Midbrain (tissue), 1 donor: ENCODE results near the gene PDXP.
"Not testable (repeated sequence)": the region's sequence is repeated elsewhere in the genome, so short reads cannot be mapped to it uniquely, and the experiment has no call there.

ENCODE experiments used
- DNase-seq: peaks from one replicate; lab custom pipeline; 2025; lab: John Stamatoyannopoulos, UW

The PDXP gene, protein sequence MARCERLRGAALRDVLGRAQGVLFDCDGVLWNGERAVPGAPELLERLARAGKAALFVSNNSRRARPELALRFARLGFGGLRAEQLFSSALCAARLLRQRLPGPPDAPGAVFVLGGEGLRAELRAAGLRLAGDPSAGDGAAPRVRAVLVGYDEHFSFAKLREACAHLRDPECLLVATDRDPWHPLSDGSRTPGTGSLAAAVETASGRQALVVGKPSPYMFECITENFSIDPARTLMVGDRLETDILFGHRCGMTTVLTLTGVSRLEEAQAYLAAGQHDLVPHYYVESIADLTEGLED

DNA sequence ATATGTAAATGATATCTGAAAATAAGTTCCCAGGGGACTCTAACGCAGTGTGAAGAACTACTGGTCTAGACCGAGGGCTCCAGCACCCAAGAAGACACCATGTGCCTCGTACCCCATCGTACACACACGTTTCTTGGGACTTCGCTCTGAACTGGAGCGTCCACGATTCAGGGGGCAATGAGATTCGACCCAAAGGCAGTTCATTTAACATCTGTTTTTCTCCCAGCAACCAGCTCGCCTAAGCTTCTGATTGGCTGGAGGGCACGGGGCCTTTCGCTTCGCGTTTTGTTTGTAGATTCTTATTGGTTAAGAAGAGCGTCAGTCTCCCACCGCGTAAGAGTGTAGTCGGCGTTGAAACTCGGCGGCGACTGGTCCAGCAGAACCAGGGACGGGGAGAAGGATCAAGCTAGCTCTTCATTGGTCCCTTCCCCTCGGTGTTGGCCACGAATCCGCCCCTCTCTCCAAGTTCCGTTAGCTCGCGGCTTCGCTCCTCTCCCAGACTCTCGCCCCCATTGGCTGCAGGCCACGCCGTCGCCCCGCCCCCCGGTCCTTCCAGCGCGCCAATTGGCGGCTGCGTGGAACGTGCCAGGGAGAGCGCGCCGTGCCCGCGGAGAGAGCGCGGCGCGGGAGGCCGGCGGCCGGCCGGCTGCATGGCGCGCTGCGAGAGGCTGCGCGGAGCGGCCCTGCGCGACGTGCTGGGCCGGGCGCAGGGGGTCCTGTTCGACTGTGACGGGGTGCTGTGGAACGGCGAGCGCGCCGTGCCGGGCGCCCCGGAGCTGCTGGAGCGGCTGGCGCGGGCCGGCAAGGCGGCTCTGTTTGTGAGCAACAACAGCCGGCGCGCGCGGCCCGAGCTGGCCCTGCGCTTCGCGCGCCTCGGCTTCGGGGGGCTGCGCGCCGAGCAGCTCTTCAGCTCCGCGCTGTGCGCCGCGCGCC, at the start of gene PDXP:
TSS of gene PDXP (plus strand) at position 591 of the 933 bp plus-strand sequence. CDS start at position 651, 60 bp downstream.
- peak; percentile 99 for DNase-seq

DNA sequence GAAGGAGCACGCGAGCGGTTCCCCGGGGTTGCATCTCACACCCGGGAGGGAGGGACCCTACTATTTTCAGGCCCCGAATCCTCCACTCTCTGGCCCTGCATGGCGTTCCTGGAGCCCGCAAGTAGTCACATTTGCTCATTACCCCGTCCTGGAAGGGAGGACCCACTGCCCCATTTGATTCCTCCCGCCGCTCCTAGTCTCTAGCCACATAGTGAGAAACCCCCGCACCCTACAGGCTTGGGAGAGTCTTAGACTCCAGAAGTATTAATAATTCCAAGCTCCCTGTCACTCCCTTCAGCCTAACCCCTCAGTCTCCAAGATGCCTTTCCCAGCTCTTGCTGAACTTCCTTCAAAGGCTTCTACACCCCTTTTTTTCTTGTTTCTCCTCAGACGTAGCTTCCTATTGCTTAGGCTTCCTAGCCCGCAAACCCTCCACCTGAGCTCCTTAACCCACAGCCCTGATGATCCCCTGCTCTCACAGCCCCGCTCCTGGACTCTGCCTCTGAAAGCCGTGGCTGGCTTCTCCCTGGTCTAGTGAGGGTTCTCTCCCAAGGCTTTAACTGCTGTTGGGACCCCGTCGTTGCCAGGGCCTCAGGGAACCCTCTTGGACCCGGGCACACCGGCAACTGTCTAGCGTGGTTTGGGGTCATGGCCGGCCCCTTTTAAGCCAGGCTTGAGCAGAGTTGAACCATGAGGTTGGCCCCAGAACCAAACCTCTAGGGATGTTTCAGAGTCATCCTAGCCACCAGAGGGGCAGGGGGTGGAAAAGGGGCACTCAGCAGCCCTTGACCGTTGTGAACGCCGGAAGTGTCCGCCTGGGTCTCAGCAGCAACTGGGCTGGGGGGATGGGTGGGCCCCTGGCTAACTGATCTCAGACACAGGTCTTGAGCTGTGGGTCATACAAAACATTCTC, 49.0 kb upstream of the PDXP start:
- no peak for DNase-seq

DNA sequence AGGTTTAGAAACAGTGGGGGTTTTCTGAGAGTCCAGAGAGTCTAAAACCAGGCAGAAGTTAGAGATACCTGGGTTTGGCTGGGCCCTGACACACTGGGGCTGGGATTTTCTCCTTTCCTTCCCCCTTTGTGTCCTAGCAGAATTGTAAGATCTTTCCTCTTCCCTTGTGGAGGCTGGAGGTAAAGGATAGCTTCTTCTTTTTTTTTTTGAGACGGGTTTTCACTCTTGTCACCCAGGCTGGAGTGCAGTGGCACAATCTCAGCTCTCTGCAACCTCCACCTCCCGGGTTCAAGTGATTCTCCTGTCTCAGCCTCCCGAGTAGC, 48.4 kb upstream of the PDXP start:
- not testable (repeated sequence) for DNase-seq

DNA sequence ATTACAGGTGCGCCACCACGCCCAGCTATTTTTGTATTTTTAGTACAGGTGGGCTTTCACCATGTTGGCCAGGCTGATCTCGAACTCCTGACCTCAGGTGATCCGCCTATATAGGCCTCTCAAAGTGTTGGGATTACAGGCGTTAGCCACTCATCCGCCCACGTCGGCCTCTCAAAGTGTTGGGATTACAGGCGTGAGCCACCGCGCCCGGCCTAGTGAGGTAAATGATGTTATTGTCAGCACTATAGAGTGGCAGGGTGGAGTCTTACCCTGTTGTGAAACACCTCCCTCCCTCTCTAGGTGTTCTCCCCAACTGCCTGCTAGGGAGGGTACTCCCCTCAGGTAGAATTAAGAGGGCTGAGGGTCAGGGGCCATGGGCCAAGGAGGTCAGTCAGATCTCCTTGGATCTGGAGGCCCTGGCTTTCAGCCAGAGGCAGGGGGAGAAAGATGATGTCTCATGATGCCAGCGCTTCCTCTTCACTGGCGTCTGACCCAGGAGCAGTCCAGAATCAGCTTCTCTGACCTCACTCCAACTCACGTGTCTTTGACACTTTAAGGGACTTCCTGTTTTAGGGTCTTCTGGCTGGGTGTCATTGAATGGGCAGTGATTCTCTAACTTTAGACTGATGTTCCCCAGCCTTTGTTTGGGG, 47.9 kb upstream of the PDXP start:
- DNase-seq, result peak; percentile 26

DNA sequence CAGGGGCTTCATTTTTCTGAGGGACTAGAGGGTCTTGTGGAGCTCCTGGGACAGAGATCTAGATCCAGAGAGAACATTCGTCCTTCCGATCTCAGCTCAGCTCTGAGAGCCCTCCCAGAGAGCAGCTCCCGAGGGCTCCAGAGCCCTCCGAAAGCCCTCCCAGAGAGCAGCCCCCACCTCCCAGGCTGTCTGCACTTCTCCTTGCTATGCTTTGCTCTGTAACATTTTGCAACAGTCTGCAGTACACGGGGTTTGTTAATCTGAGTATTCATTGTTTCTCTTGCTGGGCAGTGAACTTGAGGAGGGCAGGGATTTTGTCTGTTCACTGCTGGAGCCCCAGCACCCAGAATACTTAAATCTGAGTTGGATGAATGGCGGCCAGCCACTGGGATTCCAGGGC, 47.3 kb upstream of the PDXP start:
- DNase-seq, result no peak

DNA sequence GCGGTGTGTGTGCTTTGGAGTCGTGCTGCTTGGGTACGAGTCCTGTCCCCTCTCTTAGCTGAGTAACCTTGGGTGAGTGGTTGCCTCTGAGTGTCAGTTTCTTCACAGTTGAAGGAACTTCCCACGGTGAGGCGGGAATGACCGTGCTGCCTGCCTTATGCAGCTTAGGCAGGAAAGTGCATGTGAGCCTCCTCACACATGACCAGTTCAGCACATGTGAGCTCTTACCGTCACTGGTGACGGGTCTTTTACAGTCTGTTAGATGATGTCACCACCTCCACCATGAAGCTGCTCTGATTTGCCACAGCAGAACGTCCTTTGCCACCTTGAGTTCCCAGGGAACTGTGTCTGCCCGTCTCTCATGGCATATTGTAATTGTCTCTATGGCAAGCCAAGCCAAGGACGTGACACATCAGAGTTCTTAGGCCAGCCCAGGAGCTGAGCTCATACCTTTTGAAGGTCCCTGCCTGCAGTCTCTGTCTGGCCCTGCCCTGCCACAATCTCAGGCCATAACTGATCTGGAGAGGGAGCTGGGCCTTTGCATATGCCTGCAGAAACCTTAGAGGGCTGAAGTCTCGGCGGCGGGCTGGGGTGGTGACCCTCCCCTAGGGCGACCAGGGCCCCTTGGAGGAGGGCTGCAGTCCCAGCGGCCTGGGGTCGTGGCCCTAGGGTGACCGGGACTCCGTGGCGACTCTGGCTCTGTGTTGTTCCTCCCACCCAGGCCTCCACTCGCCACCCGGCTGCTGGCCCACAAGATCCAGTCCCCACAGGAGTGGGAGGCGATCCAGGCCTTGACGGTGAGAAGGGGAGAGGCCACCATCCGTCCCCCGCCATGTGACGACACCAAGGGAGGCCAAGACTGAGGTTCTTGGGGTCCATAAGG, 42.1 kb upstream of the PDXP start:
- no peak for DNase-seq

DNA sequence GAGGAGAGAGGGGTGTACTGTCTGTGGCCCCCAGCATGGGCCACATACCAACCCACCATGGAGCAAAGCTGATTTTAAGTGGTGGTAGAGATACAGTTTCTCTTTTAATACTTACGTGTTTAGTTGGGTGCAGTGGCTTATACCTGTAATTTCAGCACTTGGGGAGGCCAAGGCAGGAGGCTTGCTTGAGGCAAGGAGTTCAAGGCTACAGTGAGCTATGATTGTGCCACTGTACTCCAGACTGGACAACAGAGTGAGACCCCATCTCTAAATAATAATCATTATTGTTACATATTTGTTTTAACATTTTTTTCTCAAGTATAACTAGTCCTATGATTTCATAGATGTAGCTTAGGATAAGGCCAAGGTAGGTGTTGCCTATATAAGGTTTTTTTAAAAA, 41.1 kb upstream of the PDXP start:
- DNase-seq, result no peak

DNA sequence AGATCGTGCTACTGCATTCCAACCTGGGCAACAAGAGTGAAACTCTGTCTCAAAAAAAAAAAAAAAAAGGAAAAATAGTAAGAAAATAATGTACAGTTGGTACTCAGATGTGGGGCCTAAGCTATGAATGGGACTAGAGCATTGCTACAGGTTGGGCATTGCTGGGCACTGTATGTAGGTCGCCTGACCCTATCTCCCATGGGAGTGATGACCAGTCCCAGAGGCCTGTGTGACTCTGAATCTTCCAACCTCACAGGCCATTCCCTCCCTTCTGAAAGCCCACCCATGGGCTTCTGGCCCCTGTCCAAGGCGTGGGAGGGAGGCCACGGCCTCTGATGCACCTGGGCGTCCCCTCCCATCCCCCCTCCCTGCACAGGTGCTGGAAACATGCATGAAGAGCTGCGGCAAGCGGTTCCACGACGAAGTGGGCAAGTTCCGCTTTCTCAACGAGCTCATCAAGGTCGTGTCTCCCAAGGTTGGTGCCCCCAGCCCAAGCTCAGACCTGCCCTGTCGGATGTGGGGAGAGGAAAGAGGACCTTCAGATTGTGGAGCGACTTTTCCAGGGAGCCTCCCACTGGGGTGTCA, 40.4 kb upstream of the PDXP start:
- no peak for DNase-seq

DNA sequence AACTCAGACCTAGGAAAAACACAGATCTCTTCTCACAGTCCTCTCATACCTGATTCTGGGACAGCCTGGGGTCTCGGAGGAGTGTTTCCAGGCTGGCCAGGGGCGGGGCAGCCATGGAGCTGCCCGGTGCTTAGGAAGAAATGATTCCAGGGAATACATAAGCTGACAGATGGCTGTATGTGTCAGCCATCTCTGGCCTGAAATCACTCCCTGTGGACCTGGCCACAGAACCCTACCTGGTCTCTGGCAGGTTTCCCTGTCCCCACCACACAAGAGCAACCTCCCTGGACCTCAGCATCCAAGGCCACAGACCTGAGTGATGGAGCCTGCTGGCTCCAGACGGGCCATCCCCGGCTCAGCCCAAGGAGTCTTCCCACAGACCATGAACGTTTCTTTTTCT, 39.8 kb upstream of the PDXP start:
- DNase-seq, result no peak

DNA sequence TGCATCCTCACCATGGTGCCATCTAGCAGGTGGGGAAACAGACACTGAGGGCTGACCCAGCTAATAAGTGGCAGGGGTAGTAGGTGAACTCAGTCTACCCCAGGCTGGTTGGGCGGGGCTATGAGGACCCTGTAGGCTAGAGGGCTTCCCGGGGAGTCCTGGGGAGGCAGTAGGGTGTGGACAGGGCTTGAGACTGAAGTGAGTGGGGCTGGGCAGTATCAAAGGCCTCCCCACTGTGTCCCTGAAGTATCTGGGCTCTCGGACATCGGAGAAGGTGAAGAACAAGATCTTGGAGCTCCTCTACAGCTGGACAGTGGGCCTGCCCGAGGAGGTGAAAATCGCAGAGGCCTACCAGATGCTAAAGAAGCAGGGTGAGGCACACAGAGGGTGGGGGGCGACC, 38.5 kb upstream of the PDXP start:
- DNase-seq, result no peak

DNA sequence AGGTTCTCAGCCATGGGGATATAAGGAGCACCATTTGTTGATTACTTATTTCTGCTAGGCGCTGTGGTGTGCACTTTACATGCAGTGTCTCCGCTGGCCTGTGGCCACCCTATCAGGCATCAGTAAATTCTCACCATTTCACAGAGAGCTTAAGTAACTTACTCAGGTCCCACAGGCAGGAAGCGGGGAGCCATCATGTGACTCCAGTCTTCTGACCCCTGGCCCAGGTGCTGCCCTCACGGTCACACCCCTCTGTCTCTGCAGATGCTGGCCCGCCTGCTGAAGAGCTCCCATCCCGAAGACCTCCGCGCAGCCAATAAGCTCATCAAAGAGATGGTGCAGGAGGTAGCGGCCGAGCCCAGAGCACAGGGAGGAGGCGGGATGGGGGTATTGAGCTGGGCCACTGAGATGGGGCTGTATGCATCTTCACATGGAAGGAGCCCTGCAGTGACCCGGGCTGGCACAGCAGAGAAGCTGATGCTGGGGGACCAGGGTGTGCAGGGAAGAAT, 37.1 kb upstream of the PDXP start:
- DNase-seq, result no peak

DNA sequence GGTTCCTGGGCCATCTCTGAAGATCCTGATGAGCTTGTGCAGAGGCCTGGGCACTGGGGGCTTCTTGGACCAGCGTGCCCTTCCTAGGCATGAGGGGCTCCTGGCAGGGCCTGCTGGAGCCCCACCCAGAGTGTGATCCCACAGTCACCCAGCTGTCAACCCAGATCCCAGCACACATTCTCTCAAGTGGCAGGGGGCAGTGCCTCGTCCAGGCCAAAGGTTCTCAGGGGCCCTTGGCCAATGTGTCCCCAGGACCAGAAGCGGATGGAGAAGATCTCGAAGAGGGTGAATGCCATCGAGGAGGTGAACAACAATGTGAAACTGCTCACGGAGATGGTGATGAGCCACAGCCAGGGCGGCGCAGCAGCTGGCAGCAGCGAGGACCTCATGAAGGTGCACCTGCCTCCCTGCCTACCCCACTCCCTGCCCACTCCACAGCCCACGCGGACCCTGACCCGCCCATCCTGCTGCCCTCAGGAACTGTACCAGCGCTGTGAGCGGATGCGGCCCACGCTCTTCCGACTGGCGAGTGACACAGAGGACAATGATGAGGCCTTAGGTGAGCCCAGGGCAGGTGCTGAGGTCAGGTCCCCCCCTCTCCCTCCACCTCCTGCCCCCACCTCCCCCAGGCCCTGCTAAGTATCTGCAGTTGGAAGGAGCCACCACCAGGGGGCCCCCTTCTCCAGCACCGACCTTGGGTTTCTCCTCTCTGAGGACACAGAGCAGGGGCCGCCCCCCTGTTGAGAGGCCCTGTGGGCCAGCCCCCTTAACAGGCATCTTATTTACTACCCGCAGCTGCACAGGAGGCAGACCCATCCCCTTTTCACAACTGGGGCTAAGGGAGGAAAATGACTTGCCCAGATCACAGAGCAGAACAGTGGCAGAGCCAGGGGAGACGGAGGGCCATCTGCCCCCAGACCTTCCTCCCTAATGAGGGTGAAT, 35.2 kb upstream of the PDXP start:
- peak; percentile 39 for DNase-seq

DNA sequence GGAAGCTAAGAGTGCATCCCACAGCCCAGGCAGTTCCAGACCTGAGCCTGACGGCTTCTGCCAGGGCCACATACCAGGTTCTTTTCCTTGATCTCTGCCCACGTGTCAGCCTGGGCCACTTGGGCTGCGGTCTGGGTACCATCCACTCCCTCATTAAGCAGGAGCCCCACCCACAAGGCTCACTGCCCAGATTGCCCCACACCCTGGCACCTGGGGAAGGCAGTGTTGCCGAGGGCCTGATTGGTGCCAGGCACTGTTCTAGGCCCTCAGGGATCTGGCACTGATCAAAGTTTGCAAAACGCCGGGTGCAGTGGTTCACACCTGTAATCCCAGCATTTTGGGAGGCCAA, 34.5 kb upstream of the PDXP start:
- DNase-seq, result no peak

DNA sequence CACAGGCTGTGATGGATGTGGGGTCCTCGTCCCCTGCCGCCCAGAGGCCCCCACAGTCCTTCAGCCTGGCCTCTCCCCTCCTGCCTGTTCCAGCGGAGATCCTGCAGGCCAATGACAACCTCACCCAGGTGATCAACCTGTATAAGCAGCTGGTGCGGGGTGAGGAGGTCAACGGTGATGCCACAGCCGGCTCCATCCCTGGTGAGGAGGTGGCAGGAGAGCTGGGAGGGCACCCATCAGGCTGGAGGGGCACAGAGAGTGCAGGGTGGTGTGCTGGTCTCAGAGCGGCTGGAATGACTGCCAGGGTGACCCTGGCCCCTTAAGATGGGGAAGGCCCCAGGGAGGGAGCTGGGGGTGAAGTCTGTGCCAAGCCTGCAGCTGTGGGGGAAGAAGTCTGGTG, 33.6 kb upstream of the PDXP start:
- no peak for DNase-seq

DNA sequence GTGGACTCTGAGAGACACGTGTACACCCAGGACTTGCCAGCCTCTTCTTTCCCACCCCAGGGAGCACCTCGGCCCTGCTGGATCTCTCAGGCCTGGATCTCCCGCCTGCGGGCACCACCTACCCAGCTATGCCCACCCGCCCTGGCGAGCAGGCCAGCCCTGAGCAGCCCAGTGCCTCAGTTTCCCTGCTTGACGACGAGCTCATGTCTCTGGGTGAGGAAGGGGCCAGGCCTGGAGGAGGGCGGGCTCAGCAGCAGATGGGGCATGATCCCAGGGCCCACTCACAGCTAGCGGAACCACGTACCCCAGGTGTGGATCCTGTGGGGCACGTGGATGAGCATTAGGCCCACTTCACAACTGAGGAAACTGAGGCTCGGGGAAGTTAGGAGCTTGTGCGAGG, 32.8 kb upstream of the PDXP start:
- DNase-seq, result no peak

DNA sequence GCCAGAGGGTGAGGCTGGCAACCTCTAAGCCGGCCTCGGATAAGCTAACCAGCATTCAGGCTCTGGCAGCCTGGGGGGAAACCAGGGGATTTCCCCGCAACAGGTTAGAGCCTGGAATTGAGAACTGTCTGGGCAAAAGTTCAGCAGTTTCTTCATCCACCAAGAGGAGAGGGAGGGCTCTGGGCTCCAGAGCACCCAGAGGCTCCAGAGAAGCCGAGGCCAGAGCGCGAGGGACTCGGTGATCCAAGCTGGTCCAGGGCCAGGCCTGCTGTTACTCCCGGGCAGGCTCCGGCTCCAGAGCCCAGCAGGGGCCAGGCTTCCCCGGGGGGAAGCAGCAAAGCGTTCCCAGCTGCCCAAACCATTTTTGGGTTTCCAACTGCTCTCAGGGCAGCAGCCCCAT, 32.4 kb upstream of the PDXP start:
- no peak for DNase-seq

DNA sequence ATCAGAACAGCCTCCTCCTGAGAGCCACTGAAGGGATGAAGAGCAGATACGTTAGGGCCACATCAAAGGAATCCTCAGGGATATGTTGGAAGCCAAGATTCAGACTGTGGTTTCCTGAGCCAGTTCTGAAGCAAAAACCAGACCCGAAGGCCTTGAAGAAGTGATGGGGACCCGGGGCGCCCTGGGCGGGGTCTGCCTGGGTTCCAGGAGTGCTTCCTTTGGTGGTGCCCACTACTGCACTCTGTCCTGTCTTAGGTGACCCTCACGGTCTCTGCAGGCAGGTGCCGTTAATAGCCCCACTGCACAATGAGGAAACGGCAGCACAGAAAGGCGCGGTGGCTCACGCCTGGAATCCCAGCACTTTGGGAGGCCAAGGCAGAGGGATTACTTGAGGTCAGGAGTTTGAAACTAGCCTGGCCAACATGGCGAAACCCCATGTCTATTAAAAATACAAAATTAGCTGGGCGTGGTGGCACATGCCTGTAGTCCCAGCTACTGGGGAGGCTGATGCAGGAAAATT, 31.9 kb upstream of the PDXP start:
- no peak for DNase-seq

DNA sequence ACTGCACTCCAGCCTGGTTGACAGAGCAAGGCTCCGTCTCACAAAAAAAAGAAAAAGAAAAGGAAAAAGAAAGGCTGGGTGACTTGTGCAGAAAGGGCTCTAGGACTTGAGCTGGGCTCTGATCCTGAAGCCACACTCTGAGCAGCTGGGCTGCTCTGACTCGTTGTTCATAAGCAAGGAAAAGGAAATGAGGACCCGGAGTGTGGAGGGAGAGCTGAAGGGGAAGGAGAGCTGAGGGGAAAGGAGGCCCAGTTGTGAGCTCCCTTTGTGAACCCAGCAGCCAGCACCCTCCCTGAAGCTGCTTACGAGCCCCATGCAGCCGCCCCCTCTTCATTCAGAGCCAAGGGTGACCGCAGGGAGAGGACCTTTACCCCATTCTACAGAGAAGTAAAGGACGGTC, 31.4 kb upstream of the PDXP start:
- no peak for DNase-seq

DNA sequence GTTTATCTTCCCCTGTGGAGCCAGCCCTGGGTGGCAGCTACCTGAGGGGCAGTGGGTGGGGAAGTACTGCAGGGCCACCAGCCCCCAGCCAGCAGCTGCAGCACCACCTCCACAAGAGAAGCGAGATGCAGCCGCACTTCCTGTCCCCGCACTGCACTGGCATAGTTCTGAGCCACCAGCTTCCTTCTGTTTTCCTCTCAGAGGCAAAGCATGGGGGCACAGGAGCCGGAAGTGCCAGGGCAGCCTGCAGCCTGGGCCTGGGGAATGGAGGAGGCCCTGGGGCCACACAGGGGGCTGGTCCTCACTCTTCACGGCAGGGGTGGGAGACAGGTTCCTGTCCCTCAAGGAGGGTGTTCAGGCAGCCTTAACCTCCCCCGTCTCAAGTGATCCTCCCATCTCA, 31.0 kb upstream of the PDXP start:
- DNase-seq, result peak; percentile 19
